Activated CD8-positive, alpha-beta memory T cell treated with anti-CD3 and anti-CD28 coated beads, Interleukin-2, amount 50 U/mL, for 24 hours (primary cell): ENCODE results near the gene FA2H.
"Not testable (repeated sequence)": the region's sequence is repeated elsewhere in the genome, so short reads cannot be mapped to it uniquely, and the experiment has no call there.

Source experiments
- DNase-seq: peaks from one replicate; pipeline ENCODE4 v3.0.0-alpha.2; 2020; ENCODE audit errors: extremely low read depth

The FA2H gene

GRCh38 chr16:74682556-74682955 lies 92.1 kb downstream of the FA2H start:
- DNase-seq: no peak

GRCh38 chr16:74680681-74681080 lies 93.9 kb downstream of the FA2H start:
- no peak for DNase-seq

GRCh38 chr16:74679983-74680382 lies 94.6 kb downstream of the FA2H start:
- DNase-seq: no peak

GRCh38 chr16:74677868-74678267 lies 96.8 kb downstream of the FA2H start:
- DNase-seq: no peak

GRCh38 chr16:74673876-74674275 lies 100.7 kb downstream of the FA2H start:
- no peak for DNase-seq

GRCh38 chr16:74668877-74669276 lies 105.7 kb downstream of the FA2H start:
- not testable (repeated sequence) for DNase-seq

GRCh38 chr16:74667255-74667700 lies 107.3 kb downstream of the FA2H start:
- no peak for DNase-seq

- peak; percentile 92 for DNase-seq
Observed at GRCh38 chr16:74666425-74667254, 108.0 kb downstream of the FA2H start, which contains the start of gene RFWD3. Gene RFWD3 (minus strand): TSS chr16:74666877. CDS start chr16:74661449, 5,428 bp downstream.

GRCh38 chr16:74666010-74666421 lies 108.6 kb downstream of the FA2H start:
- DNase-seq: no peak
